HUDEP-2 (cell line): Measurements from ENCODE around the gene TOP2A.
"Not testable (repeated sequence)": the region's sequence is repeated elsewhere in the genome, so short reads cannot be mapped to it uniquely, and the experiment has no call there.

Experiments
- DNase-seq, 76 experiments: peaks; one replicate each; lab custom pipeline; 2025; ENCODE audit not compliant: unreplicated experiment in 76 of 76; lab: John Stamatoyannopoulos, UW

TOP2A gene

GRCh38 chr17:40433551-40434415 lies 16.1 kb upstream of the TOP2A start:
- DNase-seq = peak in 45 of 76 experiments; percentile 10 to 54 (median 31)

- peak in 33 of 76 experiments; percentile 10 to 54 (median 30) for DNase-seq
Observed at GRCh38 chr17:40432864-40433528, 15.3 kb upstream of the TOP2A start.

- DNase-seq = no peak
Observed at GRCh38 chr17:40431231-40431602, 13.5 kb upstream of the TOP2A start.

GRCh38 chr17:40430272-40431230 lies 12.9 kb upstream of the TOP2A start:
- no peak for DNase-seq

GRCh38 chr17:40427002-40427491 lies 9.4 kb upstream of the TOP2A start:
- no peak for DNase-seq

DNA sequence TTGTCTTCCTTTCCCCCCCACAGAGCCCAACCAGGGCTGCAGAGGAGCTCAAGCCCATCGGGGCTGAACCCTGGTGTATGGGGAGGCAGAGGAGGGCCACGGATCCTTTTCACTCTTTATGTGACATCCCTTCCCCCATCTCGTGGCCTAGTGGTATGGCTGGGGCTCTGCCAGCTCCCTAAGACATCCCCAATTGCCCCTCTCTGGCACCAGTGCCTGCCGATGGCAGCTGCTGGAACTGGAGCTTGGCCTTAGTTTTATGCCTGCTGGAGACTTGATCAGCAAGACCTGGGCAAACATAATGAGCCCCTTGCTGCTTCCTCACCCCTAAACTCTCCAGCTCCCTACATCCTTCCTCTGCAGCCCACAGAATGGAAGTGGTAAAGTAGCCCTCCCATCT lies 8.0 kb upstream of the TOP2A start:
- no peak for DNase-seq

GRCh38 chr17:40422990-40423633 lies 5.4 kb upstream of the TOP2A start:
- DNase-seq = peak in 2 of 76 experiments; percentile 6 to 20

DNA sequence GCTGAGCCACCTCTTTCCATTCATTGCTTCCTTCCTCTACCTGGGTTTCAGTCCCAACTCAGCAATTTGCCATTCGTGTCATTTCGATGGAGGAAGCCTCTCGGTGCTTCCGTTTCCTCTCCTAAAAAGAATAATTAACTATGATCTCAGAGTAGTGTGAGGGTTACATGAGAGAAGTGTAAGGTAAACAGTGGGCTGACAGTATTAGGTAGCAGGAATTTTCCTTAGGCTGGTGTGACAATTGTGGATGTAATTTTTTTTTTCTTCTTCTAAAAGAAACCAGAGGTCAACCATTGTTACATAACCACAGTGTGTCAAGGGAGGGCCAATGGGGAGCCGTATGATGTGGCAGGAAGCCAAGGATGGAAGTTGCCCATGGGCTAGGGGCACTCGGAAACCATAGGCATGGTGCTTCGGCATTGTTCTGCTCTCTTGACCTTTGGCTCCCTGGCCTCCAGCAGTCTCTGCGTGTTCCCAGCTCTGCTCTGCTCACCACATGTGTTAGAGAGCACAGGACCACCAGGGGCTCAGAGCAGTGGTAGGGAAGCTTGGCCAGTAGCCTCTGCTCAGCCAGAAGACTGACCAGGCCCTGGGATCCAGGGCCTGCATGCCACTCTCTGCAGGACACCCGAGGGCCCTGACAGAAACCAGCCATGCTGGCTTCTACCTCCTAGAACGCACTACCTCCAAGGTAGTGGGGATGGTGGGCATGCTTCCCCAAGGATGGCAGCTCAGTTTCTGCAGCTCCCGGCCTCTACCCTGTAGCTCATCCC lies 2.0 kb upstream of the TOP2A start:
- DNase-seq = no peak

DNA sequence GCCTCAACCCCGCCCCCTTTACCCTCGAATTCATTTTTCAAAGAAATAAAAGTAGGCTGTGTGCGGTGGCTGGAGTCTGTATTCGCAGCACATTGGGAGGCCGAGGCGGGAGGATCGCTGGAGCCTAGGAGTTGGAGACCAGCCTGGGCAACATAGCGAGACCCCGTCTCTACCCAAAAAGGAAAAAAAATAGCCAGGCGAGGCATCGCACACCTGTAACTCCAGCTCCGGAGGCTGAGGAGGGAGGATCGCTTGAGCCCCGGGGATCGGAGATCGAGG lies 671 bp upstream of the TOP2A start:
- DNase-seq = peak in 1 of 76 experiments; percentile 52

- DNase-seq = peak in 22 of 76 experiments; percentile 4 to 70 (median 40)
Observed at GRCh38 chr17:40417258-40417608, 463 bp downstream of the TOP2A start.

GRCh38 chr17:40416671-40417070 lies 1.0 kb downstream of the TOP2A start:
- no peak for DNase-seq

DNA sequence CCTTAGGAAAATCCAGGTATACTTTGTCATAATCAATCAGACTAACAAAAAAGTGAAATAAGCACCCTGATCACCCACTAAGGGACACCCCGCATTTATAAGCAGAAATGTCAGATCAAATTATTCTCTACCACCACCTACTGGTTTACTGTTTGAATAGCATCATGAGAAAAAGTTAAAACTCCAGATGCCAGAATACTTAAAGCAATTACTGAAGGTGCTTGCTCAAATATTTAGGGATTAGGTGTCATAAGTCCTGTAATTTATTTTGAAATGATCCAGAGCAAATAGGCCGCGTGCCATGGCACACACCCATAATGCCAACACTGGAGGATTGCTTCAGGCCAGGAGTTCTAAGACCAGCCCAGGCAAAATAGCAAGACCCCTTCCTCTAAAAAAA lies 2.3 kb downstream of the TOP2A start:
- peak in 16 of 76 experiments; percentile 2 to 43 (median 29) for DNase-seq

DNA sequence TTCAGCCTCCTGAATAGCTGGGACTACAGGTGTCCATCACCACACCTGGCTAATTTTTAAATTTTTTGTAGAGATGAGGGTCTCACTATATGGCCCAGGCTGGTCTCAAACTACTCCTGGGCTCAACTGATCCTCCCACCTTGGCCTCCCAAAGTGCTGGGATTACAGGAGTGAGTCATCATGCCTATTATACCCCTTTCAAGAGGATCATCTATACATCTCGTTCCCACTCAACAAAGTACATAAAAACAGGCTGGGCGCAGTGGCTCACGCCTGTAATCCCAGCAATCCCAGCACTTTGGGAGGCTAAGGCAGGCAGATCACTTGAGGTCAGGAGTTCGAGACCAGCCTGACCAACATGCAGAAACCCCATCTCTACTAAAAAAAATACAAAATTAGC lies 3.4 kb downstream of the TOP2A start:
- not testable (repeated sequence) for DNase-seq

DNA sequence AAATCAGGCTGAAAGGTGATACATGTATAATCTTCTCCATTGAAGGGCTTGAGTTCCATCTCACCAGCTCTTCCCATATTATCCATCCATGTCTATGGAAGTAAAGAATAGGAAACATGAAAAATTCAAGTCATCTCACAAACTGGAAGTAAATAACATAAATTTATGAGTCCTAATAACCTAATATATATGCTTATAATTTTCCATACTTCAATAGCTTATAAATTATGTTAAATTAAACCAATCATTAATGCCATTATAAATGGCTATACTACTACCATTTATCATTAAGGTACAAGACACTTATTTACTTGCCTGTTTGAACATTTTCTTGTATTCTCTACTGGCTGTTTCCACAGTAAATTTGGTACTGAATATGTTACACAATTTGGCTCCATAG lies 4.8 kb downstream of the TOP2A start:
- DNase-seq = no peak

DNA sequence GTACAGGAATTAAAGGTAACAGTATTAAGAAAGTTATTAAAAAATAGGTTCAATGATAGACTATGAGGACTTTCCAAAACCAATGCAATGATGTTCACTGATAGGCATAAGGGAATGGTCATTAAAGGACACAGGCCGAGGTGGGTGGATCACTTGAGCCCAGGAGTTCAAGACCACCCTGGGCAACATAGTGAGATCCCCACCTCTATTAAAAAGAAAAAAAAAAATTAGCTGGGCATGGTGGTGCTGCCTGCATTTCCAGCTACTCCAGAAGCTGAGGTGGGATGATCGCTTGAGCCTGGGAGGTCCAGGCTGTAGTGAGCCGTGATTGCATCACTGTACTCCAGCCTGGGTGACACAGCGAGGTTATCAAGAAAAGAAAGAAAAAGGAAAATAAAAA lies 5.9 kb downstream of the TOP2A start:
- no peak for DNase-seq

- no peak for DNase-seq
Observed at GRCh38 chr17:40410082-40410481, 7.6 kb downstream of the TOP2A start.

DNA sequence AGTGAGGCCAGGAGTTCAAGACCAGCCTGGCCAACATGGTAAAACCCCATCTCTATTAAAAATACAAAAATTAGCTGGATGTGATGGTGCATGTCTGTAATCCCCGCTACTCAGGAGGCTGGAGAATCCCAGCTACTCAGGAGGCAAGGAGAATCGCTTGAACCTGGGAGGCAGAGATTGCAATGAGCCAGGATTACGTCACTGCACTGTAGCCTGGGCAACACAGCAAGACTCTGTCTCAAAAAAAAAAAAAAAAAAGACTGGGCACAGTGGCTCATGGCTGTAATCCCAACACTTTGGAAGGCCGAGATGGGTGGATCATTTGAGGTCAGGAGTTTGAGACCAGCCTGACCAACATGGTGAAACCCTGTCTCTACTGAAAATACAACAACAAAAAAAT lies 8.2 kb downstream of the TOP2A start:
- not testable (repeated sequence) for DNase-seq

DNA sequence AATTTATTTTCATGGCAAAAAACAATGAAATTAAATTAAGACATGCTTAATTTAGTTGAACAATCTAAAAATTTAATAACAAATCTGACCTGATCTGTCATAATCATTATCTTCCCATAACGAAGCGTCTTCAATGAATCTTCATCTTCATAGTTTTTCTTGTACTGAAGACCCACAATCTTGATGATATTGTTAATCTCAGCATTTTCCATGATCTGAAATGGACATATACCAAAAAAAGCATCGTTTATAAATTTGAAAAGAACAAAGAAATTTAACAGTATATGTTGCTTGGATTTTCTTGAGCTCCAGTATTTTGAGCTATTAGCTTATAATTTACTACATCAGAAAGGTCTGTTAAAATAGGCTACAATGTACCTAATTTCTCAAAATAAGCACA lies 10.2 kb downstream of the TOP2A start:
- DNase-seq = no peak

- DNase-seq = no peak
Observed at GRCh38 chr17:40404003-40404402, 13.7 kb downstream of the TOP2A start.

- DNase-seq = no peak
Observed at GRCh38 chr17:40402668-40403067, 15.0 kb downstream of the TOP2A start.
